ENCODE results near the gene ZNF629.

Gene ZNF629

DNA sequence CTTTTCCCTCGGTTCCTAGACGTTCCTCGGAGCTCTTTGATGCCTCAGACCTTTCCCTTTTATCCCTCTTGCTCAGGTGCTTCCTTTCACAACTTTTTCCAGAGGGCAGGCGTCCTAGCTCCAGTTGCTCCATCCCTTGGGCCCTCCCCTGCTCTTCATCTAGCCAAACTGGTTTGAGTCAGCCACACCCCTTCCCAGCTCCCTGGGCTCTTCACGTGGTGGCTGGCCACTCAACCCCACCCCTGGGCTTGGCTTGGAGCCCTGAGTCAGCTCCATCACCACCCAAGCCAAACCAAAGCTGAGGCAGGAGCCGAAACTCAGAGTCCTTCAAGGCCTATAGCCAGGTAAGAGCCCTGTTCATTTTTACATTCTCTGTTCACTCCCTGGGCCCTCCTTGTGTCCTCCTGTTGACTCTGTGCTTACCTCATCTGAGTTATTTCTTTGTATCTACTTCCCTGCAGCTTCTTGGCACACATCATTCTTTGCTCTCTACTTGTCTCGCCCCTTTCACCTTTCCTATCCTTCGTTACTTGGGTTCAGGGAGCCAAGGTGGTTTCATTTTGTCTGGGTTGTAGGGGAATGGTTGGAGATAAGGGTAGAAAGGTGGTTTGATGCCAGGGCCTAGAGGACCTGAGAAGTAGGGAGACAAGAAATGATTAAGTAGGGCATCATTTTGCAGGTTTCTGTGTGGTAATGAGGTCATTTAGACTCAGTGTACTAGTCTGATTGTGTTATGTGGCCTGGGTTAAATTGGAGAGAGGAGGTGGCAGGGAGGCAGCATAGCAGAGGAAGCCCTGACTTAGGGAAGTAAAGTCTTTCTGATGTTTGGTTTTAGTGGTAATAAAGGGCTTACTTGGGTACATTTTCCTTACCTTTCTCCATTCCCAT is 46.4 kb downstream of the ZNF629 start:
- no peak for DNase-seq (ENCODE audit: extremely low read depth, insufficient read length)
- Histone ChIP-seq H3K4me3 (replicated peaks; ENCODE audit: low read depth, low read length) (no peak overlapping the region), H3K36me3 (ENCODE audit: control insufficient read depth, insufficient read depth, low read length) (peaks cover 45% of the 10 kb centered on the region), H3K27me3 (replicated peaks; ENCODE audit: control insufficient read depth, insufficient read depth, low read length) (no peaks in the 10 kb centered on the region)
- TF ChIP-seq, protein P1, sequence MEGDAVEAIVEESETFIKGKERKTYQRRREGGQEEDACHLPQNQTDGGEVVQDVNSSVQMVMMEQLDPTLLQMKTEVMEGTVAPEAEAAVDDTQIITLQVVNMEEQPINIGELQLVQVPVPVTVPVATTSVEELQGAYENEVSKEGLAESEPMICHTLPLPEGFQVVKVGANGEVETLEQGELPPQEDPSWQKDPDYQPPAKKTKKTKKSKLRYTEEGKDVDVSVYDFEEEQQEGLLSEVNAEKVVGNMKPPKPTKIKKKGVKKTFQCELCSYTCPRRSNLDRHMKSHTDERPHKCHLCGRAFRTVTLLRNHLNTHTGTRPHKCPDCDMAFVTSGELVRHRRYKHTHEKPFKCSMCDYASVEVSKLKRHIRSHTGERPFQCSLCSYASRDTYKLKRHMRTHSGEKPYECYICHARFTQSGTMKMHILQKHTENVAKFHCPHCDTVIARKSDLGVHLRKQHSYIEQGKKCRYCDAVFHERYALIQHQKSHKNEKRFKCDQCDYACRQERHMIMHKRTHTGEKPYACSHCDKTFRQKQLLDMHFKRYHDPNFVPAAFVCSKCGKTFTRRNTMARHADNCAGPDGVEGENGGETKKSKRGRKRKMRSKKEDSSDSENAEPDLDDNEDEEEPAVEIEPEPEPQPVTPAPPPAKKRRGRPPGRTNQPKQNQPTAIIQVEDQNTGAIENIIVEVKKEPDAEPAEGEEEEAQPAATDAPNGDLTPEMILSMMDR (IDR thresholded peaks at IDR 0.05; ENCODE audit: insufficient read depth, low read length, poor library complexity, severe bottlenecking) = no peak

DNA sequence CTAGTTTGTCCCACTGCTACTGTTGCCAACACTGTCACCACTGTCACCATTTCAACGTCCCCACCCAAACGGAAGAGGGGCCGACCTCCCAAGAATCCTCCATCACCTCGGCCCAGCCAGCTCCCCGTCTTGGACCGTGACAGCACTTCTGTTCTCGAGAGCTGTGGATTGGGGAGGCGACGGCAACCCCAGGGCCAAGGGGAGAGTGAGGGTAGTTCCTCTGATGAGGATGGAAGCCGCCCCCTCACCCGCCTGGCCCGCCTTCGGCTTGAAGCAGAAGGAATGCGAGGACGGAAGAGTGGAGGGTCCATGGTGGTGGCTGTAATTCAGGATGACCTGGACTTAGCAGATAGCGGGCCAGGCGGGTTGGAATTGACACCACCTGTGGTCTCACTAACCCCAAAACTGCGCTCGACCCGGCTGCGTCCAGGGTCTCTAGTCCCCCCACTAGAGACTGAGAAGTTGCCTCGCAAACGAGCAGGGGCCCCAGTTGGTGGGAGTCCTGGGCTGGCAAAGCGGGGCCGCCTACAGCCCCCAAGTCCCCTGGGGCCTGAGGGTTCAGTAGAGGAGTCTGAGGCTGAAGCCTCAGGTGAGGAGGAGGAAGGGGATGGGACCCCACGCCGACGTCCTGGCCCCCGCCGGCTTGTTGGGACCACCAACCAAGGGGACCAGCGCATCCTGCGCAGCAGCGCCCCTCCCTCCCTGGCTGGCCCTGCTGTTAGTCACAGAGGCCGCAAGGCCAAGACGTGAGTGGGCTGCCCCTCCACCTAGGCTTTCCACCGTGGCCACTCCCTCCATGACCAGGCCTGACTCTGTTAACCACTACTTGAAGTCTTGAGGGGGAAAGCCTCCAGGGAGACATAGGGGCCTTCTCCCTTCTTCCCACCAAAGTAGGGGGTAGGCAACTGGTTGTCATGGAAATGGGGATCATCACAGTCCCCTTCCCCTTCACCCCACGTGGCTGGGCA is 47.7 kb downstream of the ZNF629 start:
- Histone ChIP-seq H3K36me3 (ENCODE audit: control insufficient read depth, insufficient read depth, low read length) (peaks cover 46% of the 10 kb centered on the region), H3K27me3 (replicated peaks; ENCODE audit: control insufficient read depth, insufficient read depth, low read length) (no peaks in the 10 kb centered on the region), H3K4me3 (replicated peaks; ENCODE audit: low read depth, low read length) (no peak overlapping the region)
- TF ChIP-seq, protein P1 (IDR thresholded peaks at IDR 0.05; ENCODE audit: insufficient read depth, low read length, poor library complexity, severe bottlenecking) = no peak
- DNase-seq (ENCODE audit: extremely low read depth, insufficient read length) = no peak

DNA sequence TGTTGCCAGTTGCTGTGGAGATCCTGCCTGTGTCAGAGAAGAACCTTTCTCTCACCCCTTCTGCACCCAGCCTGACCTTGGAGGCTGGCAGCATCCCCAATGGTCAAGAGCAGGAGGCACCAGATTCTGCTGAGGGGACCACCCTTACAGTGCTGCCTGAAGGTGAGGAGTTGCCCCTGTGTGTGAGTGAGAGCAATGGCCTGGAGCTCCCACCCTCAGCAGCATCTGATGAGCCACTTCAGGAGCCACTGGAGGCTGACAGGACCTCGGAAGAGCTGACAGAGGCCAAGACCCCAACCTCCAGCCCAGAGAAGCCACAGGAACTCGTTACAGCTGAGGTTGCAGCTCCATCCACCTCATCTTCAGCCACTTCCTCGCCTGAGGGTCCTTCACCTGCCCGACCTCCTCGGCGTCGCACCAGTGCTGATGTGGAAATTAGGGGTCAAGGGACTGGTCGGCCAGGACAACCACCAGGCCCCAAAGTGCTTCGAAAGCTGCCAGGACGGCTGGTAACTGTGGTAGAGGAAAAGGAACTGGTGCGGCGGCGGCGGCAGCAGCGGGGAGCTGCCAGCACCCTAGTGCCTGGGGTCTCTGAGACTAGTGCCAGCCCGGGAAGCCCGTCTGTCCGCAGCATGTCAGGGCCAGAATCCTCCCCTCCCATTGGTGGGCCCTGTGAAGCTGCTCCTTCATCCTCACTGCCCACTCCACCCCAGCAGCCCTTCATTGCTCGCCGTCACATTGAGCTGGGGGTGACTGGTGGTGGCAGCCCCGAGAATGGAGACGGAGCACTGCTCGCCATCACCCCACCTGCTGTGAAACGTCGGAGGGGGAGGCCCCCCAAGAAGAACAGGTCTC is 49.0 kb downstream of the ZNF629 start:
- peaks cover 49% of the 10 kb centered on the region for H3K36me3 ChIP-seq (ENCODE audit: control insufficient read depth, insufficient read depth, low read length)
- DNase-seq (ENCODE audit: extremely low read depth, insufficient read length) = no peak

DNA sequence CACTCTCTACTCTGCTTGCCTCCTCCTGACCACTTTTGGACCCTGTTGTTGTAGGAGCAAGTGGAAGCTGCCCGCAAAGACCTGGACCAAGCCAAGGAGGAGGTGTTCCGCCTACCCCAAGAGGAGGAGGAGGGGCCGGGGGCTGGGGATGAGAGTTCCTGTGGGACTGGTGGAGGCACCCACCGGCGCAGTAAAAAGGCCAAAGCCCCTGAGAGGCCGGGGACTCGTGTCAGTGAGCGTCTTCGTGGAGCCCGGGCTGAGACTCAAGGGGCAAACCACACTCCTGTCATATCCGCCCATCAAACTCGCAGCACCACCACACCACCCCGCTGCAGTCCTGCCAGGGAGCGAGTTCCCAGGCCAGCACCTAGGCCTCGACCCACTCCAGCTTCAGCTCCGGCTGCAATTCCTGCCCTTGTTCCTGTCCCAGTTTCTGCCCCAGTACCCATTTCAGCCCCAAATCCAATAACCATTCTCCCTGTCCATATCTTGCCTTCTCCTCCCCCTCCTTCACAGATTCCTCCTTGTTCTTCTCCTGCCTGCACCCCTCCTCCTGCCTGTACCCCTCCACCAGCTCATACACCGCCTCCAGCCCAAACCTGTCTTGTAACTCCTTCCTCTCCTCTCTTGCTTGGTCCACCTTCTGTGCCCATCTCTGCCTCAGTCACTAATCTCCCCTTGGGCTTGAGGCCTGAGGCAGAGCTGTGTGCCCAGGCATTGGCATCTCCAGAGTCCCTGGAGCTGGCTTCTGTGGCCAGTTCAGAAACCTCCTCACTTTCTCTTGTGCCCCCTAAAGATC is 49.8 kb downstream of the ZNF629 start:
- Histone ChIP-seq H3K27me3 (replicated peaks; ENCODE audit: control insufficient read depth, insufficient read depth, low read length) (no peaks in the 10 kb centered on the region), H3K36me3 (ENCODE audit: control insufficient read depth, insufficient read depth, low read length) (peaks cover 51% of the 10 kb centered on the region), H3K4me3 (replicated peaks; ENCODE audit: low read depth, low read length) (no peak overlapping the region)
- DNase-seq (ENCODE audit: extremely low read depth, insufficient read length) = no peak
- TF ChIP-seq, protein P1 (IDR thresholded peaks at IDR 0.05; ENCODE audit: insufficient read depth, low read length, poor library complexity, severe bottlenecking) = no peak

More for the DNA sequence above, 49.0 kb downstream of the ZNF629 start:
- TF ChIP-seq, protein P1 (IDR thresholded peaks at IDR 0.05; ENCODE audit: insufficient read depth, low read length, poor library complexity, severe bottlenecking) = no peak
- Histone ChIP-seq H3K27me3 (replicated peaks; ENCODE audit: control insufficient read depth, insufficient read depth, low read length) (no peaks in the 10 kb centered on the region), H3K4me3 (replicated peaks; ENCODE audit: low read depth, low read length) (no peak overlapping the region)

All from GM06990 (cell line).